ENCODE data around the gene CDH22. TPM values are rescaled to one million over a fixed set of nuclear protein-coding genes. Genes with fewer than 3 reads are reported as not detected.

Gene CDH22
- total and polyA plus RNA-seq, 10 donors: not detected

- no peak for DNase-seq
- peaks cover 0 to 95% (median 31%) of the 10 kb centered on the region in 7 donors for H3K27me3 ChIP-seq (replicated peaks in 1 of 7)
- intact Hi-C loops (cut with DNase I; ENCODE audit: low total_unique reads): no loop called here
- H3K27ac ChIP-seq: no peak overlapping the region
- WGBS, 5 donors: 52 to 62% (median 55%) methylated on average over 7 to 13 of the region's 13 CpGs
- no peak overlapping the region for H3K4me3 ChIP-seq
- no peaks in the 10 kb centered on the region for H3K36me3 ChIP-seq
- H3K9me3 ChIP-seq: no peaks in the 10 kb centered on the region
- no peak for TF ChIP-seq CTCF (IDR thresholded peaks at IDR 0.05 in 8 of 11, conservative IDR thresholded peaks at IDR 0.05 in 3 of 11)
- TF ChIP-seq POLR2AphosphoS5 (IDR thresholded peaks at IDR 0.05): no peak
- H3K4me1 ChIP-seq: no peaks in the 10 kb centered on the region
Measured at GRCh38 chr20:46330072-46330763, 21.9 kb upstream of the CDH22 start.

- peaks cover 0 to 90% (median 23%) of the 10 kb centered on the region in 7 donors for H3K27me3 ChIP-seq (replicated peaks in 1 of 7)
Measured at GRCh38 chr20:46328200-46328882, 20.0 kb upstream of the CDH22 start.

GRCh38 chr20:46327557-46327956, 19.3 kb upstream of the CDH22 start:
- H3K4me3 ChIP-seq: no peak overlapping the region
- H3K27me3 ChIP-seq (replicated peaks in 1 of 7): peaks cover 0 to 90% (median 18%) of the 10 kb centered on the region in 7 donors
- no peaks in the 10 kb centered on the region for H3K4me1 ChIP-seq
- no peaks in the 10 kb centered on the region for H3K9me3 ChIP-seq
- 89 to 95% (median 92%) methylated on average over 6 of the region's 6 CpGs for WGBS, 5 donors
- intact Hi-C loops (cut with DNase I; ENCODE audit: low total_unique reads): no loop called here
- H3K36me3 ChIP-seq: no peaks in the 10 kb centered on the region
- TF ChIP-seq CTCF (IDR thresholded peaks at IDR 0.05 in 8 of 11, conservative IDR thresholded peaks at IDR 0.05 in 3 of 11) (no peak), POLR2AphosphoS5 (IDR thresholded peaks at IDR 0.05) (no peak), POLR2A (IDR thresholded peaks at IDR 0.05) (no peak)
- no peak for DNase-seq
- no peak overlapping the region for H3K27ac ChIP-seq

More at GRCh38 chr20:46328200-46328882, 20.0 kb upstream of the CDH22 start:
- TF ChIP-seq POLR2AphosphoS5 (IDR thresholded peaks at IDR 0.05) (no peak), CTCF (IDR thresholded peaks at IDR 0.05 in 8 of 11, conservative IDR thresholded peaks at IDR 0.05 in 3 of 11) (no peak), POLR2A (IDR thresholded peaks at IDR 0.05) (no peak)
- Histone ChIP-seq H3K4me3 (no peak overlapping the region), H3K36me3 (no peaks in the 10 kb centered on the region), H3K9me3 (no peaks in the 10 kb centered on the region), H3K4me1 (no peaks in the 10 kb centered on the region), H3K27ac (no peak overlapping the region)
- intact Hi-C loops (cut with DNase I; ENCODE audit: low total_unique reads): no loop called here
- no peak for DNase-seq
- 68 to 81% (median 73%) methylated on average over 15 to 16 of the region's 16 CpGs for WGBS, 5 donors

- no peak overlapping the region for H3K4me3 ChIP-seq
- 40 to 79% (median 58%) methylated on average over 1 of the region's 1 CpG for WGBS, 5 donors
- intact Hi-C loops (cut with DNase I; ENCODE audit: low total_unique reads): no loop called here
- H3K27ac ChIP-seq: no peak overlapping the region
- no peaks in the 10 kb centered on the region for H3K36me3 ChIP-seq
- H3K4me1 ChIP-seq: no peaks in the 10 kb centered on the region
- no peaks in the 10 kb centered on the region for H3K9me3 ChIP-seq
- TF ChIP-seq POLR2A (IDR thresholded peaks at IDR 0.05): no peak
- no peak for TF ChIP-seq CTCF (IDR thresholded peaks at IDR 0.05 in 8 of 11, conservative IDR thresholded peaks at IDR 0.05 in 3 of 11)
- TF ChIP-seq POLR2AphosphoS5 (IDR thresholded peaks at IDR 0.05): no peak
- H3K27me3 ChIP-seq (replicated peaks in 1 of 7): peaks cover 0 to 90% (median 18%) of the 10 kb centered on the region in 7 donors
- no peak for DNase-seq
Measured at GRCh38 chr20:46325789-46326188, 17.5 kb upstream of the CDH22 start.

Data from spleen (tissue), 11 donors.